ENCODE measurements around the gene TENM4. TPM values are rescaled to one million over a fixed set of nuclear protein-coding genes. Genes with fewer than 3 reads are reported as not detected.
"Not testable (repeated sequence)": the region's sequence is repeated elsewhere in the genome, so short reads cannot be mapped to it uniquely, and the experiment has no call there.

Gene TENM4
- polyA plus RNA-seq, 3 donors = 0.31 to 1.7 TPM; not detected in 1

GRCh38 chr11:79192836-79193235 is 248.0 kb downstream of the TENM4 start:
- Histone ChIP-seq H3K4me2 (replicated peaks; ENCODE audit: extremely low read depth, low read length, poor library complexity, severe bottlenecking) (no peak overlapping the region), H3K9ac (ENCODE audit: insufficient read depth, low read length, poor library complexity, severe bottlenecking) (no peak overlapping the region), H3K27ac (ENCODE audit: low read depth in 1 of 2, low read length in 2 of 2) (no peak overlapping the region), H3K36me3 (replicated peaks in 1 of 2; ENCODE audit: control insufficient read depth in 1 of 2, insufficient read depth in 2 of 2, low read length in 2 of 2) (no peaks in the 10 kb centered on the region), H4K20me1 (ENCODE audit: insufficient read depth, low read length) (no peaks in the 10 kb centered on the region), H2AFZ (ENCODE audit: insufficient read depth, low read depth, low read length, poor library complexity, severe bottlenecking) (no peak overlapping the region), H3K4me3 (replicated peaks in 1 of 3; ENCODE audit: low read depth in 2 of 3, low read length in 3 of 3) (no peak overlapping the region), H3K79me2 (ENCODE audit: insufficient read depth, low read length) (no peaks in the 10 kb centered on the region), H3K9me3 (replicated peaks in 1 of 2; ENCODE audit: control insufficient read depth in 1 of 2, insufficient read depth in 1 of 2, low read length in 2 of 2) (peaks cover 0 to 3% of the 10 kb centered on the region in 2 donors), H3K4me1 (ENCODE audit: control insufficient read depth in 1 of 2, insufficient read depth in 2 of 2, low read length in 2 of 2) (peaks cover 16 to 22% of the 10 kb centered on the region in 2 donors), H3K27me3 (ENCODE audit: control insufficient read depth in 2 of 2, insufficient read depth in 2 of 2, low read length in 2 of 2) (no peaks in the 10 kb centered on the region)
- DNase-seq = no peak
- H3K36me3 Mint-ChIP-seq = no peaks in the 10 kb centered on the region
- WGBS (ENCODE audit: insufficient coverage) = no CpG with 5 or more reads among the region's 2 CpGs
- intact Hi-C loops (cut with micrococcal nuclease) = no loop called here
- H3K27me3 Mint-ChIP-seq (ENCODE audit: low read depth in 3 of 3) = peaks cover 0 to 11% (median 5%) of the 10 kb centered on the region in 3 donors
- H3K27ac Mint-ChIP-seq = no peak overlapping the region
- no peak overlapping the region for H3K4me3 Mint-ChIP-seq
- peaks cover 14% of the 10 kb centered on the region for H3K4me1 Mint-ChIP-seq
- peaks cover 0 to 20% (median 4%) of the 10 kb centered on the region in 7 donors for H3K9me3 Mint-ChIP-seq
- TF ChIP-seq, protein P1, sequence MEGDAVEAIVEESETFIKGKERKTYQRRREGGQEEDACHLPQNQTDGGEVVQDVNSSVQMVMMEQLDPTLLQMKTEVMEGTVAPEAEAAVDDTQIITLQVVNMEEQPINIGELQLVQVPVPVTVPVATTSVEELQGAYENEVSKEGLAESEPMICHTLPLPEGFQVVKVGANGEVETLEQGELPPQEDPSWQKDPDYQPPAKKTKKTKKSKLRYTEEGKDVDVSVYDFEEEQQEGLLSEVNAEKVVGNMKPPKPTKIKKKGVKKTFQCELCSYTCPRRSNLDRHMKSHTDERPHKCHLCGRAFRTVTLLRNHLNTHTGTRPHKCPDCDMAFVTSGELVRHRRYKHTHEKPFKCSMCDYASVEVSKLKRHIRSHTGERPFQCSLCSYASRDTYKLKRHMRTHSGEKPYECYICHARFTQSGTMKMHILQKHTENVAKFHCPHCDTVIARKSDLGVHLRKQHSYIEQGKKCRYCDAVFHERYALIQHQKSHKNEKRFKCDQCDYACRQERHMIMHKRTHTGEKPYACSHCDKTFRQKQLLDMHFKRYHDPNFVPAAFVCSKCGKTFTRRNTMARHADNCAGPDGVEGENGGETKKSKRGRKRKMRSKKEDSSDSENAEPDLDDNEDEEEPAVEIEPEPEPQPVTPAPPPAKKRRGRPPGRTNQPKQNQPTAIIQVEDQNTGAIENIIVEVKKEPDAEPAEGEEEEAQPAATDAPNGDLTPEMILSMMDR (IDR thresholded peaks at IDR 0.05) = no peak

DNA sequence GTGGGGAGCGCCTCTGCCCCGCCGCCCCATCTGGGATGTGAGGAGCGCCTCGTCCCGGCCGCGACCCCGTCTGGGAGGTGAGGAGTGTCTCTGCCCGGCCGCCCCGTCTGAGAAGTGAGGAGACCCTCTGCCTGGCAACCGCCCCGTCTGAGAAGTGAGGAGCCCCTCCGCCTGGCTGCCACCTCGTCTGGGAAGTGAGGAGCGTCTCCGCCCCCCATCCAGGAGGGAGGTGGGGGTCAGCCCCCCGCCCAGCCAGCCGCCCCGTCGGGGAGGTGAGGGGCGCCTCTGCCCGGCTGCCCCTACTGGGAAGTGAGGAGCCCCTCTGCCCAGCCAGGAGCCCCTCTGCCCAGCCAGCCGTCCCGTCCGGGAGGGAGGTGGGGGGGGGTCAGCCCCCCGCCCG is 249.1 kb downstream of the TENM4 start:
- H3K9me3 ChIP-seq (replicated peaks in 1 of 2; ENCODE audit: control insufficient read depth in 1 of 2, insufficient read depth in 1 of 2, low read length in 2 of 2); intact Hi-C loops (cut with micrococcal nuclease); H3K4me3 Mint-ChIP-seq; H3K4me2 ChIP-seq (replicated peaks; ENCODE audit: extremely low read depth, low read length, poor library complexity, severe bottlenecking); H3K9ac ChIP-seq (ENCODE audit: insufficient read depth, low read length, poor library complexity, severe bottlenecking); DNase-seq; H3K27ac Mint-ChIP-seq; H2AFZ ChIP-seq (ENCODE audit: insufficient read depth, low read depth, low read length, poor library complexity, severe bottlenecking); H3K4me3 ChIP-seq (replicated peaks in 1 of 3; ENCODE audit: low read depth in 2 of 3, low read length in 3 of 3); H3K79me2 ChIP-seq (ENCODE audit: insufficient read depth, low read length); H3K27me3 ChIP-seq (ENCODE audit: control insufficient read depth in 2 of 2, insufficient read depth in 2 of 2, low read length in 2 of 2); H3K27ac ChIP-seq (ENCODE audit: low read depth in 1 of 2, low read length in 2 of 2); H4K20me1 ChIP-seq (ENCODE audit: insufficient read depth, low read length); H3K36me3 Mint-ChIP-seq; H3K36me3 ChIP-seq (replicated peaks in 1 of 2; ENCODE audit: control insufficient read depth in 1 of 2, insufficient read depth in 2 of 2, low read length in 2 of 2): not testable (repeated sequence)
- peaks cover 16 to 22% of the 10 kb centered on the region in 2 donors for H3K4me1 ChIP-seq (ENCODE audit: control insufficient read depth in 1 of 2, insufficient read depth in 2 of 2, low read length in 2 of 2)
- Mint-ChIP-seq H3K27me3 (ENCODE audit: low read depth in 3 of 3) (peaks cover 0 to 12% (median 9%) of the 10 kb centered on the region in 3 donors), H3K9me3 (peaks cover 0 to 17% (median 8%) of the 10 kb centered on the region in 7 donors), H3K4me1 (peaks cover 14% of the 10 kb centered on the region)
- 94% methylated on average over 3 of the region's 29 CpGs for WGBS (ENCODE audit: insufficient coverage)

DNA sequence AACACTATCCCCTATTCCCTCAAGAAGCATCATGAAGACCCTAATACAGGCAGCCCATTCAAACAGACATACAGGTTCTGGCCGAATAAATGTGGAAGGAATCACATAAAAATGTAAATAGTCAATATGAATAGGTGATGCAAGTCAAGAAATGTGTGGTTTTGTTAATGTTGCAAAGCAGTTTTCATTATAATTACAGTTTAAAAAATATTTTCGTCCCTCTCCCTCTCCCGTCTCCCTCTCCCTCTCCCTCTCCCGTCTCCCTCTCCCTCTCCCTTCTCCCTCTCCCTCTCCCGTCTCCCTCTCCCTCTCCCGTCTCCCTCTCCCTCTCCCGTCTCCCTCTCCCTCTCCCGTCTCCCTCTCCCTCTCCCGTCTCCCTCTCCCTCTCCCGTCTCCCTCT is 250.3 kb downstream of the TENM4 start:
- H3K9me3 Mint-ChIP-seq = peaks cover 0 to 17% (median 8%) of the 10 kb centered on the region in 7 donors
- H3K79me2 ChIP-seq (ENCODE audit: insufficient read depth, low read length); intact Hi-C loops (cut with micrococcal nuclease); H3K4me3 Mint-ChIP-seq; H3K4me2 ChIP-seq (replicated peaks; ENCODE audit: extremely low read depth, low read length, poor library complexity, severe bottlenecking); H2AFZ ChIP-seq (ENCODE audit: insufficient read depth, low read depth, low read length, poor library complexity, severe bottlenecking); H3K4me3 ChIP-seq (replicated peaks in 1 of 3; ENCODE audit: low read depth in 2 of 3, low read length in 3 of 3); DNase-seq; H3K36me3 ChIP-seq (replicated peaks in 1 of 2; ENCODE audit: control insufficient read depth in 1 of 2, insufficient read depth in 2 of 2, low read length in 2 of 2); H3K27me3 ChIP-seq (ENCODE audit: control insufficient read depth in 2 of 2, insufficient read depth in 2 of 2, low read length in 2 of 2); H3K36me3 Mint-ChIP-seq; H3K27ac Mint-ChIP-seq; H4K20me1 ChIP-seq (ENCODE audit: insufficient read depth, low read length); H3K27ac ChIP-seq (ENCODE audit: low read depth in 1 of 2, low read length in 2 of 2); H3K9me3 ChIP-seq (replicated peaks in 1 of 2; ENCODE audit: control insufficient read depth in 1 of 2, insufficient read depth in 1 of 2, low read length in 2 of 2); H3K9ac ChIP-seq (ENCODE audit: insufficient read depth, low read length, poor library complexity, severe bottlenecking): not testable (repeated sequence)
- peaks cover 2 to 11% (median 5%) of the 10 kb centered on the region in 3 donors for H3K27me3 Mint-ChIP-seq (ENCODE audit: low read depth in 3 of 3)
- peaks cover 16 to 22% of the 10 kb centered on the region in 2 donors for H3K4me1 ChIP-seq (ENCODE audit: control insufficient read depth in 1 of 2, insufficient read depth in 2 of 2, low read length in 2 of 2)
- no CpG with 5 or more reads among the region's 10 CpGs for WGBS (ENCODE audit: insufficient coverage)
- H3K4me1 Mint-ChIP-seq = peaks cover 14% of the 10 kb centered on the region

Data from CD14-positive monocyte (primary cell).